ENCODE data around the gene PDIK1L.

PDIK1L gene

GRCh38 chr1:26158271-26158907 is 46.8 kb downstream of the PDIK1L start:
- DNase-seq, result no peak

GRCh38 chr1:26158908-26159742 is 47.5 kb downstream of the PDIK1L start, which contains the start of gene FAM110D:
Gene FAM110D (plus strand): TSS chr1:26159079. CDS start chr1:26161292, 2,213 bp downstream.
- DNase-seq, result no peak

- DNase-seq, result no peak
Observed at GRCh38 chr1:26159743-26160039, 48.1 kb downstream of the PDIK1L start.

GRCh38 chr1:26160527-26161414 is 49.1 kb downstream of the PDIK1L start:
- DNase-seq, result no peak

GRCh38 chr1:26161415-26162219 is 50.0 kb downstream of the PDIK1L start:
- DNase-seq, result no peak

GRCh38 chr1:26162220-26162709 is 50.6 kb downstream of the PDIK1L start:
- DNase-seq, result no peak

GRCh38 chr1:26163684-26164035 is 52.0 kb downstream of the PDIK1L start:
- DNase-seq, result no peak

- no peak for DNase-seq
Observed at GRCh38 chr1:26164036-26164860, 52.6 kb downstream of the PDIK1L start.

- DNase-seq, result no peak
Observed at GRCh38 chr1:26164861-26165842, 53.5 kb downstream of the PDIK1L start.

GRCh38 chr1:26166719-26167281 is 55.2 kb downstream of the PDIK1L start:
- DNase-seq, result no peak

- DNase-seq, result no peak
Observed at GRCh38 chr1:26168410-26169197, 57.0 kb downstream of the PDIK1L start, which contains the start of gene C1orf232. Gene C1orf232 (minus strand): TSS chr1:26168963. CDS start chr1:26168499, 464 bp downstream.

GRCh38 chr1:26169198-26169554 is 57.6 kb downstream of the PDIK1L start:
- DNase-seq, result no peak

GRCh38 chr1:26169669-26170471 is 58.2 kb downstream of the PDIK1L start, which contains the start of gene ZNF593:
Gene ZNF593 (plus strand): TSS chr1:26169908. CDS start chr1:26169984, 76 bp downstream.
- peak; percentile 72 for DNase-seq

- DNase-seq, result no peak
Observed at GRCh38 chr1:26170472-26170821, 58.8 kb downstream of the PDIK1L start.

GRCh38 chr1:26171084-26172072 is 59.8 kb downstream of the PDIK1L start, which contains the start of gene ZNF593OS:
Gene ZNF593OS (minus strand): TSS chr1:26171832. CDS start chr1:26171661, 171 bp downstream.
- DNase-seq, result no peak
